ENCODE data around the gene LCN15. TPM values are rescaled to one million over a fixed set of nuclear protein-coding genes. Genes with fewer than 3 reads are reported as not detected.
A peak's percentile ranks its signal among the peaks of the same experiment; 100 is the strongest.
"Not testable (repeated sequence)": the region's sequence is repeated elsewhere in the genome, so short reads cannot be mapped to it uniquely, and the experiment has no call there.

Gene LCN15
- polyA plus RNA-seq, 4 donors = 0.46 to 38.5 (median 8.8) TPM

- 90 to 94% (median 92%) methylated on average over 12 of the region's 12 CpGs for WGBS, 3 donors
- Histone ChIP-seq H3K4me1 (ENCODE audit: control insufficient read depth in 3 of 3, insufficient read depth in 2 of 3, low read depth in 1 of 3, low read length in 2 of 3) (peaks cover 4 to 25% (median 8%) of the 10 kb centered on the region in 3 donors), H3K27ac (ENCODE audit: low read depth in 1 of 3, low read length in 2 of 3) (no peak overlapping the region), H3K9me3 (ENCODE audit: control insufficient read depth in 2 of 2, insufficient read depth in 1 of 2, low read depth in 1 of 2, low read length in 1 of 2) (no peaks in the 10 kb centered on the region), H3K36me3 (ENCODE audit: control insufficient read depth in 3 of 3, insufficient read depth in 2 of 3, low read depth in 1 of 3, low read length in 3 of 3) (peaks cover 0 to 50% (median 0%) of the 10 kb centered on the region in 3 donors), H3K4me3 (ENCODE audit: low read depth in 1 of 3, low read length in 3 of 3) (no peak overlapping the region), H3K27me3 (ENCODE audit: control insufficient read depth in 3 of 3, insufficient read depth in 3 of 3, low read length in 3 of 3) (peaks cover 0 to 4% (median 0%) of the 10 kb centered on the region in 3 donors)
- DNase-seq (no peak), FAIRE-seq (no peak)
Measured at GRCh38 chr9:136805207-136805740, 41.0 kb upstream of the LCN15 start.

GRCh38 chr9:136804509-136805206 lies 40.3 kb upstream of the LCN15 start:
- peaks cover 0 to 46% (median 0%) of the 10 kb centered on the region in 3 donors for H3K36me3 ChIP-seq (ENCODE audit: control insufficient read depth in 3 of 3, insufficient read depth in 2 of 3, low read depth in 1 of 3, low read length in 3 of 3)
- H3K4me3 ChIP-seq (ENCODE audit: low read depth in 1 of 3, low read length in 3 of 3) = no peak overlapping the region
- DNase-seq (no peak), FAIRE-seq (no peak)
- peaks cover 4 to 21% (median 5%) of the 10 kb centered on the region in 3 donors for H3K4me1 ChIP-seq (ENCODE audit: control insufficient read depth in 3 of 3, insufficient read depth in 2 of 3, low read depth in 1 of 3, low read length in 2 of 3)
- H3K27me3 ChIP-seq (ENCODE audit: control insufficient read depth in 3 of 3, insufficient read depth in 3 of 3, low read length in 3 of 3) = peaks cover 0 to 4% (median 0%) of the 10 kb centered on the region in 3 donors
- 90 to 94% (median 93%) methylated on average over 19 to 20 of the region's 20 CpGs for WGBS, 3 donors
- no peaks in the 10 kb centered on the region for H3K9me3 ChIP-seq (ENCODE audit: control insufficient read depth in 2 of 2, insufficient read depth in 1 of 2, low read depth in 1 of 2, low read length in 1 of 2)
- H3K27ac ChIP-seq (ENCODE audit: low read depth in 1 of 3, low read length in 2 of 3) = no peak overlapping the region

DNA sequence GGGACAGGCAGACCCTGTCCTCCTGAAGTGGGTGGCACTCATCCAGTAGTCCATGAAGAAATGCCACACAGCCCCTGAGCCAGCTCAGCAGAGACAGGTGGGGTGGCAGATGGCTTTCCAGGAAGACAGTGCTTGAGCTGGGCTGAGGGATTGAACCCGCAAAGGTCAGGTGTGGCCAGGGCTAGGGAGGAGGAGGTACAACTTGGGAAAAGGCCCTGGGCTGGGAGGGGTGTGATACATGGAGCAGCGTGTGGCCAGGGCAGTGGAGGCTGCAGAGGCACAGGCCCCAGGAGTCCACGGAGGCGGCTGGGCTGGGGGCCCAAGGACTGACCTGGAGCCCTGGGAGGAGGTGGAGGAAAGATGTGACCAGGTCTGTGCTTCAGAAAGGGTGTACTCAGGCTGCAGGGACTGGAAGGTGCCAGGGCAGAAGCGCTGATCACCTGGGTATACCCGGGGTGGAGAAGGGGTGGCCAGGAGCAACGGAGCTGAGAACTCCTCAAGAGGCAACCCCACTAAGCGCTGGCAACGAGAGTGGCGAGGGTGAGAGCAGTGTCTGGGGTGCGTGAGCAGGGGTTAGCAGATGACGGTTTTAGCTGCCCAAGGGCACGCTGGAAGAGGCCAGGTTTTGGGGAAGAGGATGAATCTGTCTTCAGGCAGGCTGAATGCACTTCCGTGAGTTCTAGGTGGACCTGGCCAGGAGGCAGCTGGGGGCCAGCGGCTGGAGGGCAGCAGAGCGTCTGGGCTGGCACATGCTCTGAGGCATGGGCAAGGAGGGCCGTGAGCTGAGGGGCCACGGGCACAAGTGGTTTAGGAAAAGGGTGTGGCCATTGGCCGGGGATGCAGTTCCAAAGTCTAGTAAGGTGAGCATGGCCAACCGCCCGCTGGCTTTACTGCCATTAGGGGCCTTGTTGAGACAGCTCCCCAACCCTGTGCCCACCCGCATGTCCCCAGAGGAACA lies 39.5 kb upstream of the LCN15 start:
- Histone ChIP-seq H3K4me1 (ENCODE audit: control insufficient read depth in 3 of 3, insufficient read depth in 2 of 3, low read depth in 1 of 3, low read length in 2 of 3) (peaks cover 4 to 27% (median 5%) of the 10 kb centered on the region in 3 donors), H3K9me3 (ENCODE audit: control insufficient read depth in 2 of 2, insufficient read depth in 1 of 2, low read depth in 1 of 2, low read length in 1 of 2) (no peaks in the 10 kb centered on the region), H3K27me3 (ENCODE audit: control insufficient read depth in 3 of 3, insufficient read depth in 3 of 3, low read length in 3 of 3) (peaks cover 0 to 4% (median 3%) of the 10 kb centered on the region in 3 donors), H3K4me3 (ENCODE audit: low read depth in 1 of 3, low read length in 3 of 3) (no peak overlapping the region), H3K27ac (ENCODE audit: low read depth in 1 of 3, low read length in 2 of 3) (no peak overlapping the region), H3K36me3 (ENCODE audit: control insufficient read depth in 3 of 3, insufficient read depth in 2 of 3, low read depth in 1 of 3, low read length in 3 of 3) (peaks cover 0 to 41% (median 0%) of the 10 kb centered on the region in 3 donors)
- 87 to 90% (median 87%) methylated on average over 21 to 22 of the region's 22 CpGs for WGBS, 3 donors
- DNase-seq = no peak
- no peak for FAIRE-seq

DNA sequence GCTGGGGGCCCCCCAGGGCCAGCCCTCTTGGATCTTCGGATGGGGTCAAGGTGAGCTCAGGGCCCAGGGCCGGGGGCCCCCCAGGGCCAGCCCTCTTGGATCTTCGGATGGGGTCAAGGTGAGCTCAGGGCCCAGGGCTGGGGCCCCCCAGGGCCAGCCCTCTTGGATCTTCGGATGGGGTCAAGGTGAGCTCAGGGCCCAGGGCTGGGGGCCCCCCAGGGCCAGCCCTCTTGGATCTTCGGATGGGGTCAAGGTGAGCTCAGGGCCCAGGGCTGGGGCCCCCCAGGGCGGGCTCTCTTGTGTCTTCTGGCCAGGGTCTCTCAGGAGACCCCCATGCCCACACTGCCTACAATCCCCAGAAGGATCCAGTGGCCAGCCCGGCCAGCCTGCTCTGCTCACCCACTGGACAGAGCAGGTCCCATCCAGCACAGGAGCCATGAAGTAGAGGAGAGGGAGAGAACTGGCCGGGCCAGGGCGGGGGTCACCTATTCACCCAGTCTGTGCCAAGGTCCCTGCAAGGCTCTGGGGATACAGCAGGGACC lies 38.8 kb upstream of the LCN15 start:
- H3K4me3 ChIP-seq (ENCODE audit: low read depth in 1 of 3, low read length in 3 of 3); H3K9me3 ChIP-seq (ENCODE audit: control insufficient read depth in 2 of 2, insufficient read depth in 1 of 2, low read depth in 1 of 2, low read length in 1 of 2); DNase-seq; FAIRE-seq; H3K27ac ChIP-seq (ENCODE audit: low read depth in 1 of 3, low read length in 2 of 3); H3K27me3 ChIP-seq (ENCODE audit: control insufficient read depth in 3 of 3, insufficient read depth in 3 of 3, low read length in 3 of 3): not testable (repeated sequence)
- 88 to 94% (median 91%) methylated on average over 6 to 8 of the region's 9 CpGs for WGBS, 3 donors
- H3K4me1 ChIP-seq (ENCODE audit: control insufficient read depth in 3 of 3, insufficient read depth in 2 of 3, low read depth in 1 of 3, low read length in 2 of 3) = peaks cover 4 to 32% (median 5%) of the 10 kb centered on the region in 3 donors
- H3K36me3 ChIP-seq (ENCODE audit: control insufficient read depth in 3 of 3, insufficient read depth in 2 of 3, low read depth in 1 of 3, low read length in 3 of 3) = peaks cover 0 to 41% (median 0%) of the 10 kb centered on the region in 3 donors

- peaks cover 4 to 37% (median 5%) of the 10 kb centered on the region in 3 donors for H3K4me1 ChIP-seq (ENCODE audit: control insufficient read depth in 3 of 3, insufficient read depth in 2 of 3, low read depth in 1 of 3, low read length in 2 of 3)
- DNase-seq = no peak
Measured at GRCh38 chr9:136802321-136802720, 38.0 kb upstream of the LCN15 start.

DNA sequence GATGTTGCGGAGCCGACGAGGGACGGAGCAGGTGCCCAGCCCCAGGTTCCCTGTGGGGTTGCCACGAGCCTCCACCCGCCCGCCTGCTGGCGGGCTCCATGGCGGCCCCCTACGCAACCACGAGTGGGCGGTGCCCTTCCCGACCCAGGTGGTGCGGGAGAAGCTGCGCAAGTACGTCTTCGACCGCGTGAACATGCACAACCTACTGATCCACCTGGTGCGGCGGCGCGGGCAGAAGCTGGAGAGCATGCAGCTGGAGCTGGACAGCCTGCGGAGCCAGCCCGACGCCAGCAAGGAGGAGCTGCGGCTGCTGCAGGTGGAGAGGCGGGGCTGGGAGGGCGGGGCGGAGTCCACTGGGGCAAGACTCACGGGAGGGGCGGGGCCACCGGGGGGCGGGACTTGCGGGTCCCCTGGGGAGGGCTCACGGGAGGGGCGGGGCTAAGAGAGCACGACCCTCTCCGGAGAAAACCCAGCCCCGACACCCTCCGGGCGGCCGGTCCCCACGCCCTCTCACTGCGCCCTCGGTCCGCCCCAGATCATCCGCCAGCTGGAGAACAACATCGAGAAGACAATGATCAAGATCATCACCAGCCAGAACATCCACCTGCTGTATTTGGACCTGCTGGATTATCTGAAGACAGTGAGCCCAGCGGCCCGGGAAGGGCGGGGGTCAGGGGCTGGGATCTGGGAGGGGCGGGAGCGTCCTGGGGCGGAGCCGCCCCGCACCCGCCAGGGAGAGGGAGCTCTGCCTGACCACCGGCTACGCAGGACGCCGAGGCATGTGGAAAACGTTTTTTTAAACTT lies 35.7 kb upstream of the LCN15 start:
- H3K4me1 ChIP-seq (ENCODE audit: control insufficient read depth in 3 of 3, insufficient read depth in 2 of 3, low read depth in 1 of 3, low read length in 2 of 3) = peaks cover 0 to 47% (median 3%) of the 10 kb centered on the region in 3 donors

More at GRCh38 chr9:136802321-136802720, 38.0 kb upstream of the LCN15 start:
- 61 to 83% (median 78%) methylated on average over 6 of the region's 6 CpGs for WGBS, 3 donors
- Histone ChIP-seq H3K27me3 (ENCODE audit: control insufficient read depth in 3 of 3, insufficient read depth in 3 of 3, low read length in 3 of 3) (peaks cover 0 to 4% (median 3%) of the 10 kb centered on the region in 3 donors), H3K9me3 (ENCODE audit: control insufficient read depth in 2 of 2, insufficient read depth in 1 of 2, low read depth in 1 of 2, low read length in 1 of 2) (no peaks in the 10 kb centered on the region), H3K4me3 (ENCODE audit: low read depth in 1 of 3, low read length in 3 of 3) (no peak overlapping the region), H3K36me3 (ENCODE audit: control insufficient read depth in 3 of 3, insufficient read depth in 2 of 3, low read depth in 1 of 3, low read length in 3 of 3) (peaks cover 0 to 41% (median 0%) of the 10 kb centered on the region in 3 donors), H3K27ac (ENCODE audit: low read depth in 1 of 3, low read length in 2 of 3) (no peak overlapping the region)
- FAIRE-seq = no peak

DNA sequence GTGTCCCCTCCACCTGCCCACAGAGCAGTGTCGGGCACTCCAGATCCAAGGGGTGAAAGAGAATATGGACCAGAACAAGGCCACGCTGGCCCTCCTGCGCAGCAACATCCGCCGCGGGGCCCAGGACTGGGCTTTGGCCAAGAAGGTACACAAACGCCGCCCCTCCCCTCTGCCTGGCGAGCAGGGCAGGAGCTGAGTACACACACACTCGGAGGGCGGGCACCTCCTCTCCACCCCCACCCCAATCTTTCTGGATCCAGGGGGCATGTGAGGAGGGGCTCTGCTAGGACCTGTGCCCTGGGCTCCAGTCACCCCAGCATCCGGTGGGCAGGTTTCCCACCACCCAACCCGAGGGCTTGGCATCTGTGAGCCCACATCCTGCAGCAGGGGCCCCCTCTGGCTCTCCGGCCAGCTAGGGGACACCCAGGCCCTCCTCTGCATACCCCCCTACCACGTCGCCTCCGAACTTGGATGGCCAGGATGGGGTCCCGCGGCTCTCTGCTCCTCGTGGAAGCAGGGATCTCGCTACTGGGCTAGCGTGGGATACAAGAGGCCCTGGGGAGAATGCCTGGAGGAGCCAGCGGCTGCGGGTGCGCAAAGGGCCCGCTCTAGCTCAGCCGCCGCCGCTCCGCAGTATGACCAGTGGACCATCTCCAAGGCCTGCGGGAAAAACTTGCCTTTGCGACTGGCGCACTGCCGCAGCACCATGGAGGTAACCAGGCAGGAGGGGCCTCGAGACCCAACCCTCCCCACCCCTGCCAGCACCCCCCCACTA lies 34.9 kb upstream of the LCN15 start:
- peak overlapping the region in 1 of 3 donors; percentile 95 for H3K27ac ChIP-seq (ENCODE audit: low read depth in 1 of 3, low read length in 2 of 3)
- DNase-seq (peak; percentile 47 to 84), FAIRE-seq (no peak)

More for the DNA sequence above, 35.7 kb upstream of the LCN15 start:
- H3K27me3 ChIP-seq (ENCODE audit: control insufficient read depth in 3 of 3, insufficient read depth in 3 of 3, low read length in 3 of 3) = peaks cover 0 to 4% (median 3%) of the 10 kb centered on the region in 3 donors
- peak overlapping the region; percentile 33 to 64 (median 46) for H3K4me3 ChIP-seq (ENCODE audit: low read depth in 1 of 3, low read length in 3 of 3)
- peaks cover 0 to 27% (median 0%) of the 10 kb centered on the region in 3 donors for H3K36me3 ChIP-seq (ENCODE audit: control insufficient read depth in 3 of 3, insufficient read depth in 2 of 3, low read depth in 1 of 3, low read length in 3 of 3)
- WGBS, 3 donors = 0 to 1% (median 0%) methylated on average over 44 to 63 of the region's 63 CpGs
- peak overlapping the region in 2 of 3 donors; percentile 43 to 95 for H3K27ac ChIP-seq (ENCODE audit: low read depth in 1 of 3, low read length in 2 of 3)
- FAIRE-seq (no peak), DNase-seq (peak; percentile 92 to 96)
- no peaks in the 10 kb centered on the region for H3K9me3 ChIP-seq (ENCODE audit: control insufficient read depth in 2 of 2, insufficient read depth in 1 of 2, low read depth in 1 of 2, low read length in 1 of 2)

More for the DNA sequence above, 34.9 kb upstream of the LCN15 start:
- H3K27me3 ChIP-seq (ENCODE audit: control insufficient read depth in 3 of 3, insufficient read depth in 3 of 3, low read length in 3 of 3) = peaks cover 0 to 4% (median 3%) of the 10 kb centered on the region in 3 donors
- WGBS, 3 donors = 2 to 26% (median 17%) methylated on average over 30 to 35 of the region's 35 CpGs
- peak overlapping the region; percentile 33 to 64 (median 46) for H3K4me3 ChIP-seq (ENCODE audit: low read depth in 1 of 3, low read length in 3 of 3)
- H3K9me3 ChIP-seq (ENCODE audit: control insufficient read depth in 2 of 2, insufficient read depth in 1 of 2, low read depth in 1 of 2, low read length in 1 of 2) = no peaks in the 10 kb centered on the region
- peaks cover 0 to 55% (median 3%) of the 10 kb centered on the region in 3 donors for H3K4me1 ChIP-seq (ENCODE audit: control insufficient read depth in 3 of 3, insufficient read depth in 2 of 3, low read depth in 1 of 3, low read length in 2 of 3)
- peaks cover 0 to 27% (median 0%) of the 10 kb centered on the region in 3 donors for H3K36me3 ChIP-seq (ENCODE audit: control insufficient read depth in 3 of 3, insufficient read depth in 2 of 3, low read depth in 1 of 3, low read length in 3 of 3)
